Stimulated activated CD4-positive, alpha-beta T cell treated with anti-CD3 and anti-CD28 coated beads, Interleukin-15, amount 100 ng/mL, for 1 hour (primary cell): ENCODE data around the gene CADM2.
"Not testable (repeated sequence)": the region's sequence is repeated elsewhere in the genome, so short reads cannot be mapped to it uniquely, and the experiment has no call there.

Experiments used
- DNase-seq, 2 donors: peaks; one replicate each; pipeline ENCODE4 v3.0.0-alpha.2; 2020; ENCODE audit warnings: low read depth in 1 of 2, low spot score in 1 of 2

Gene CADM2

DNA sequence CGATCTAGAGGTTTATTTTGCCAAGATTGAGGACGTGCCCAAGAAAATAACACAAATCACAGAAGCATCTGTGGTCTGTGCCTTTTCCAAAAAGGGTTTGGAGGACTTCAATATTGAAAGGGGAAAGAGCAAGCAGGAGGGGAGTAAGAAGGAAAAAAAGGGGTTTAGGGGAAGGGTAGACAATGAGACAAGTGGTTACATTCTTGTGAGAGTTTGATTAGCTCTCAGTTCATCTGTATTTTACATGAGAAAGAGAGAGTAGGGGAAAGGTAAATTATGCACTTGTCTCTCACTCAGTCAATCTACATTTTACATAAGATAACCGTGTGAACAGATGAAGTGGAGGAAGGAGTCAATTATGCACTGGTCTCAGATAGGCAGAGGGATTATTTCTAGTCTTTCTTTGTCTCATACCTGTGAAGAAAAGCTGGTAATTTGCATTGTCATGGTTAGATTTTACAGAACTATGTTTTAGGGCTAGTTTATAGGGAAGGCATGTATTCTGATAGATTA, 931.3 kb downstream of the CADM2 start:
- DNase-seq, result no peak

GRCh38 chr3:85903434-85903833, 944.6 kb downstream of the CADM2 start:
- no peak for DNase-seq

DNA sequence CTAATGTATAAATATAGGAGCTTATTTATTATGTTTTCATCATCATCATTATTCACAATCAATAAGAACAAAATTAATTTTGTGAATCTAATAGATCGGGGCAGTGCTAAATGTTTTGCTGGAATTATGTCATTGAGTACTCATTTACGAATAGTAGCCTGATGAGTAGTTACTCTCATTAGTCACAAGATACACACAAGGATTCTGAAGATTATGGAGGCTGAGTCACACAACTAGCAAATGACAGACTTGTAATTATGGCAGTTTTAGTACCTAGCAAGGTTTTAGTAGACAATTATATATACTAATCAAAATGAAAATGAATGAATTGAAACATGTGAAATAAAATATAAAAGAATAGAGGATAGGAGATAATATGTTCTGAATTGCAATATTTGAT, 954.2 kb downstream of the CADM2 start:
- no peak for DNase-seq

- no peak for DNase-seq
These were observed 963.6 kb downstream of the CADM2 start for GRCh38 chr3:85922374-85922773.

DNA sequence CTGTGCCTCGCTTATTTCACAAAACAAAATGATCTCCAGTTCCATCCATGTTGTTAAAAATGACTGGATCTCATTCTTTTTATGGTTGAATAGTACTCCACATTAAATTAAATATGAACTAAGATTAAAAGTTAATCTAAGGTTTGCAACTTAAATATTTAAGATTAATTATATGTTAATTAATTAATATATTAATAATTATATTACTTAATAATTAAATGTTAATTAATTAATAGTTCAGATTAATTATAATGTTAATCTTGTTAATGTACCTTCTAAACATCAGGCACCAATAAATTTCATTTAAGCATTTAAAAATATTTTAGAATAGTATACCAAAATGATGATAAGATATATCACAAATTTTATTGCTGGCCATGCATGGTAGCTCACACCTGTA, 971.9 kb downstream of the CADM2 start:
- DNase-seq, result no peak

DNA sequence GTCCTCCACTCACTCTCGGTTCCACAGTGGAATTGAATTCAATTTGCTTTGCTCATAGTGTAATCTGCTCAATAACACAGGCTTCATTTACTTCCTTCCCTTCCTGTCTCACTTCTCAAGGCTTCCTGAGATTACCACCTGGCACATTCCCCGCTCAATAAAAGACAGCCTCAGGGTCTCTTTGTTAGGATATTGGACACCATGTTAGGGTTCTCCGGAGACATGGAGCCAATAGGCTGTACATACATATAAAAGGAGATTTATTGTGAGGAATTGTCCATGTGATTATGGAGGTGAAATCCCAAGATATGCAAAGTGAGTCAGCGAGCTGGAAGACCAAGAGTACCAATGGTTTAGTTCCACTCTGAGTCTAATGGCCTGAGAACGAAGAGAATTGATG, 974.5 kb downstream of the CADM2 start:
- DNase-seq, result no peak

GRCh38 chr3:85935171-85935570, 976.4 kb downstream of the CADM2 start:
- no peak for DNase-seq

- DNase-seq, result no peak
These were observed 980.3 kb downstream of the CADM2 start for GRCh38 chr3:85939074-85939482.

DNA sequence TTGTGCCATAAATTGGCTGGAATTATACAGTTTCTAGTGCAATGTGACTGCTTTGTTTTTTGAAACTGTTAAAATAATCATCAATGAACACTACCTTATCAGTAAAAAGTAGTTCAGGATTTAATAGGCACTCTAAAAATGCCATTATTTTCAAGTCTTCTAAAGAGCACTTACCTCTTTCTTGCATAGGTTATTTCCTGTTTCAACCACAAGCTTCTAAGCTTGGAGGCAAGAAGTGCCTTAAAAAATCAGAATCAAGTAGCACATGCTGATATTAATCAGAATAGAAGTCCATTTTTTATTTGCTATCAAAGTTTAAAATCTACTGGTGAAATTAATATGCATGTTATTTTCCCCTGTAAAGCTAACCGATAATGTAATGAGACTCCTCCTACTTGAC, 991.6 kb downstream of the CADM2 start:
- no peak for DNase-seq

GRCh38 chr3:85960793-85961192, 1002.0 kb downstream of the CADM2 start:
- DNase-seq, result no peak

DNA sequence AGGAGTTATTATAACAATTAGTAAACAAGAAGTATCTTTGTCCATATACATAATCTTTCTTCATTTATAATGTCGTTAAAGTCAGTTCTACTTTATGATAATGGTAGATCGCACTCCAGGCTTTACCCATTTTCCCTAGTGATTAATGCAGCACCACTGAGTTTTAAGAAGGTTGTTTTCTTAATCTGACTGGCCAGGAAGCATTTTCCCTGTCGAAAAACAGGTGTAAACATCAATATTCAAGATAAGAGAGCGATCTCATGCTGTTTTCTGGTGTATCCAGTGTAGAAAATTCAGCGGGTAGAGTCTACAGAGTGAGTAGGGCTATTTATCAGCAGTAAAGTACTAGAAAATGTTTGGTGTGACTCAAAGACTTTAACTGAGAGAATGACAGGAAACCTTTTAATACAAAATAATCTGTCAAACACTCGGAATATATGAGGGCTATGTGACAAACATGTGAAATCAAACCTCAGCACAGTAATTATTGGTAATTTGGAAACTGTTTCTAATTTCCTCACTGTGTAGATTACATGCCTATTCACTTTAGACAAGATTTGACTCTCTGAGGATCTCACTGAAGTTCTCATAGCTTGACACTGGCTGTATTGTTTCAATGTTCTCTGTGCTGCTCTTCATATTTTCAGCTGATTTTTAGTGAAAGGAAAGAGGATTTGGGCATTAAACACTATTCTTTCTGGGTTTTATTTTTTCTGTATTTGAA, 1019.0 kb downstream of the CADM2 start:
- no peak for DNase-seq

DNA sequence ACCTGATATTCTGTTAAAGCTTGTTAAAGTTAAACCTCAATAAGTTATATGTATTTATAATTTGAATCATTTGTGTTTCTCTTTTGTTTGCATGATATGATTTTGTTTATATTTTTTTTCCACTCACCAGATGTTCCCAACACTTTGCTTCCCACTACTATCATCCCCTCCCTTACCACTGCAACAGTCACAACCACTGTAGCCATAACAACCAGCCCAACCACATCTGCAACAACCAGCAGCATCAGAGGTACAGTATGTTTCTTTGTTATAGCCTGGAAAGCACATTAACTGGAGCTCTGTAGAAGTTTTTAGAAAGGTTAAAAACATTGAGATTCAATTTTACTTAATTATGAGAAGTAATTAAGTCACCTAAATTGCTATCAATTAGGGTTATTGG, 1020.2 kb downstream of the CADM2 start:
- no peak for DNase-seq

DNA sequence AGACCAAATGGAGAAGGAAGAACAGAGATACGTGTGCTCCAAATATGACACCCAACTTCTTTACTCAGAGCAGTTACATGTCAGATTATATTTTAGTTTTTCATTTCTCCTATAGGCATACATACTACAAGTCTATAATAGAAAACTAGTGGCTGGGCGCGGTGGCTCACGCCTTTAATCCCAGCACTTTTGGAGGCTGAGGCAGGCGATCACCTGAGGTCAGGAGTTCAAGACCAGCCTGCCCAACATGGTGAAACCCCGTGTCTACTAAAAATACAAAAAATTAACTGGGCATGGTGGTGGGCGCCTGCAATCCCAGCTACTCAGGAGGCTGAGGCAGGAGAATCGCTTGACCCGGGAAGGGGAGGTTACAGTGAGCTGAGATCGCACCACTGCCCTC, 1030.8 kb downstream of the CADM2 start:
- DNase-seq, result not testable (repeated sequence)

DNA sequence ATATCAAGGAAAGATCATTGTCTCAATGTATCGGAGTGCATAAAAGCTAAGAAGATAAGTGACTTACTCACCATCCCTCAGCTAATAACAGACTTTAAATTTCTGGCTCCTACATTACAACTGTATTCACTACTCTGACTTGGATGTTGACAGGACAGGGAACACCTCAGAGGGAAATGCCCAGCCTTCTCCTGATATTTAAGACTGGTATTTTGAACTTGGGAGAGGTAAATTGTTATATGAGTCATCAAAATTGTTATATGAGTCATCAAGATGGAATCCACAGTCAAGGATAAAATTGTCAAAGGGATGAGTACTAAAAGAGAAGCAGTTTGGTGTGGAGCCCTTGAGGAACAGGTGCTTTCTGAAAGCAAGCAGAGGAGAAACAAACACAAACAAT, 1070.8 kb downstream of the CADM2 start:
- DNase-seq, result no peak

DNA sequence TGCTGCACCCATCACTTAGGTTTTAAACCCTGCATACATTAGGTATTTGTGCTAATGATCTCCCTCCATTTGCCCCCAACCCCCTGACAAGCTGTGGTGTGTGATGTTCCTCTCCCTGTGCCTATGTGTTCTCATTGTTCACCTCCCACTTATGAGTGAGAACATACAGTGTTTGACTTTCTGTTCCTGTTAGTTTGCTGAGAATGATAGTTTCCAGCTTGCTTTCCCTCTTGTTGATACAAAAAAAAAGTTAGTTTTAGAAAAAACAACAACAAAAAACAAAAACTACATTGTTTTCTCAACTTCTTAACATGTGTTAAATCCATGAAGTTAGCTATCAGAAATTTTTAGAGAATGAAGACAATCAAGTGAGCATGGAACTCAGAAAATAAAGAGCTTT, 1079.1 kb downstream of the CADM2 start:
- DNase-seq, result no peak

DNA sequence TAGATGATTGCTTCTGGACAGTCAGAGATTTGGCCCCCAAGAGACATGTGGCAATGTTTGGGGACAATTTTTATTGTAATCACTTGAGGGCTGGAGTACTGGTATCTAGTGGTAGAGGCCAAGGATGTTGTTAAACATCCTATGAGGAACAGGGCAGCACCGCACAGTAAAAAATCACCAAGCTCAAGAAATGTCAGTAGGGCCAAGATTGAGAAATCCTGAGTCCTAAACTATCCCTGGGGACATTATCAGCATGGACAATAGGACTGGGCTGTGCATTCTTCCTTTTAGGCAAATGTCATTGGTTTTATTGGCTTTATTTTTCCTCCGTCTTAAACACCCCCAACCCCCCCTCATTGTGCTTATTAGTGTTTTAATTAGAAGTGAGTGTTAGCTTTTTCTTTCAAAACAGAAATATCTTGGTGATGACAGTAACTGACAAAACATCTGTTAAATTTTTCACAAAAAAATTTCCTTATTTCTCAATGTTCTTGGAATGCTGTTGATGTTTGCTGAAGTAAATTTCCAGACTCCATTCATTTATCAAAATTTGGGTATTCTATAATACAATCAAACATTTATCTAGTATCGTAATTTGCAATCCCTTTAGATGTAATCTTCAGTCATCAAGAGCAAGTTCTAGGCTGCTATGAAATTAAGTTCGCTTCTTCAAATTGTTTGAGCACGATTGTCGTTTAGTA, 1087.8 kb downstream of the CADM2 start:
- no peak for DNase-seq

DNA sequence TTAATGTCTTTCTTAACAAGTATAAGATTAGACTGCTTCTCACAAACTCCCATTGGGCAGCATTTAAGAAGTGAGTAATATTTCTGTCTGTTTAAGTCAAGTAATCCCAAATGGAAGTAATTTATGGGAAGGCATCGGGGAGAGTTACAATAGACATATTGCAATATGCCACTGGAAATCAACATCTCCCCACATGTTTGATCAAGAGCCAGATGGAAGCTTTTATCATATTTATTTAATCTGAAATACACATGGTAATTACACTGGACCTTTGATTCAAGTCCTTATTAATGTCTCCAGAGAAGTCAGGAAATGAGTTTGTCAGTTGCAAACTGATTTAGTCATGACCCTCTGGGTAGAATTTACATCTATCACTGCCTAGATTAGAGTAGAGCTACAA, 1088.4 kb downstream of the CADM2 start:
- DNase-seq, result no peak

DNA sequence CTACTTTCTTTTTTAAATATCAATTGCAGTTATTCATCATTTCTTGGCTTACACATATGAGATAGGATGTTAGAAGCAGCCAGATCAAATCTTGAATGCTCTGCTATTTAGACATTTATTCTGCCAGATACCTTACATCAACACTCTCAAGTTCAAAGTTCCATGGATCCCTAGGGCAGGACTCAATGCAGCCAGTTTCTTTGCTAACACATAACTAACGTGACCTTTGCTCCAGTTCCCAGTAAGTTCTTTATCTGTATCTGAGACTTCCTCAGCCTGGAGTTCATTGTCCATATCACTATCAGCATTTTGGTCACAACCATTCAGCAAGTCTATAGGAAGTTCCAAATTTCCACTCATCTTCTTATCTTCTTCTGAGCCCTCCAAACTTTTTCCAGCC, 1092.3 kb downstream of the CADM2 start:
- DNase-seq, result no peak

GRCh38 chr3:86056032-86056431, 1097.2 kb downstream of the CADM2 start:
- no peak for DNase-seq

DNA sequence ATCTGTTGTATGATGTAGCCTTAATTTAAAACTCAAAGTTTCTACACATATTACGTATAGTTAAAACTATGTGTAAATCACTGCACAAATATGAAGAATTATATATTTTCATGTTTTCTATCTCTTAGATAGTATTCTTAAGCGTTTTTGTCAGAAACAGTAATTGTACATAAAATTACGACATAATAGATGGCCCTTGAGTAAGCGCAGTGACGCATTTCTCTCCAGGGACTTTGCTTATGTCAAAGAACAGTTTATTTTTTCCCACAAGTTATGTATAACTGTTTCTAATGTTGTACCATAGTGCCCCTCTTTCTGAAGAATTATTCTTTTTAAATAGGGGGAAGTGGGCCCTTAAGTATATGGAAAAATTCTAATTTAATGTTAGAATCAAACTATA, 1098.2 kb downstream of the CADM2 start:
- no peak for DNase-seq

GRCh38 chr3:86073799-86074198, 1115.0 kb downstream of the CADM2 start:
- no peak for DNase-seq

DNA sequence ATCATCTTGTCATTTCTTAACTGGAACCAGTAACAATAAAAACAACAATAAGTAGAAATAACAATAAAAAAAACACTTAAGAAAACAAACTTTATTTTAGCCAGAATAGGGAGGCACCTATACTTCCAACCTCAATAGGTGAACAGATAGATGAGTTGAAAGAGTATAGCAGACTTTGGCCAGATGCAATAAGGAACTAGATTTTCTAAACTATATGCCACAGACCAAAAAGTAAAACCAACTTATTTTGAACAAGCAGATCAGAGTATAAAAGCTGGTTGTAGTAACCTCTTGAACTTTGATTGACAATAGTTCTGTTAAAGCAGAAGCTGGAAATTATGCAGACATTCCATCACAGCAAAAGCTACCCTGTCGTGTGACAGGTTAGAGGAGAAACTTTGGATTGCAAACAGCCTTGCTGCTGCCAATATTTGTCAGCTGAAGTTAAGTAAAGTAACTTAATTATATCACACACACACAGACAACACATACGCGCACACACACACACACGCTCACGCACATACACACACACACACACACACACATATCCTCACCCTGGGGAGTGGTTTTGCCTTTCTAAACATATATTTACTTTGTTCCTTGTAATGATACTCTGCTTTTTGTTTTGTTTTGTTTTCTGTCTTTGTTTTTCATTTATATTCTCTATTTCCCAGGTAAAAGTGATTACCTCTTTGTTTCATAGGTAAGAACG, 1128.5 kb downstream of the CADM2 start:
- DNase-seq, result no peak
